WTC11 (cell line): ENCODE data around the gene PTPRN2. TPM values are rescaled to one million over a fixed set of nuclear protein-coding genes. Genes with fewer than 3 reads are reported as not detected.

Experiments used
- ATAC-seq: fragments of 200-7000 bp; cut with Tn5 transposase; 2 replicates; pipeline ENCODE4 v1.10.0; 2021; ENCODE audit warnings: mild to moderate bottlenecking, moderate library complexity
- CTCF ChIA-PET: fragments of 300-600 bp; sonication (Branson Sonifier 250); formaldehyde crosslinking; loops from one replicate; lab custom pipeline; 2021; ENCODE audit warnings: antibody characterized with exemption; lab: Charles Lee
- POLR2A ChIA-PET: fragments of 350-600 bp; sonication (Branson Sonifier 250); formaldehyde crosslinking; loops from one replicate; lab custom pipeline; 2021; ENCODE audit warnings: antibody characterized with exemption; lab: Charles Lee
- DNase-seq: peaks from one replicate; pipeline ENCODE4 v3.0.0; 2021; ENCODE audit warnings: low spot score
- H3K27ac Mint-ChIP-seq: 2 replicates; pipeline ENCODE4 v1.8.0; 2021; ENCODE audit warnings: mixed read lengths
- H3K27me3 Mint-ChIP-seq: 2 replicates; pipeline ENCODE4 v1.8.0; 2021; ENCODE audit warnings: low read depth, mild to moderate bottlenecking, moderate library complexity, mixed read lengths
- H3K36me3 Mint-ChIP-seq: 2 replicates; pipeline ENCODE4 v1.8.0; 2021; ENCODE audit warnings: mixed read lengths
- H3K4me1 Mint-ChIP-seq: 2 replicates; pipeline ENCODE4 v1.8.0; 2022; ENCODE audit warnings: mixed read lengths
- H3K4me3 Mint-ChIP-seq: 2 replicates; pipeline ENCODE4 v1.8.0; 2021; ENCODE audit warnings: mild to moderate bottlenecking, moderate library complexity, mixed read lengths
- H3K9me3 Mint-ChIP-seq: 2 replicates; pipeline ENCODE4 v1.8.0; 2021; ENCODE audit warnings: mixed read lengths
- ELF4 ChIP-seq: sonication (generic); formaldehyde crosslinking; IDR thresholded peaks from 2 replicates; pipeline ENCODE4 v1.8.1; 2022; ENCODE audit warnings: low read depth, mild to moderate bottlenecking, moderate library complexity, missing genetic modification reagents
- EMX1 ChIP-seq: fragments of 250-450 bp; sonication (Bioruptor Pico); IDR thresholded peaks from 2 replicates; pipeline ENCODE4 v1.8.0; 2021; ENCODE audit warnings: mild to moderate bottlenecking
- ETV6 ChIP-seq: sonication (generic); formaldehyde crosslinking; IDR thresholded peaks from 2 replicates; pipeline ENCODE4 v1.8.1; 2022; ENCODE audit warnings: mild to moderate bottlenecking, missing genetic modification reagents
- GRHL2 ChIP-seq: fragments of 250-450 bp; sonication (Bioruptor Pico); IDR thresholded peaks from 2 replicates; pipeline ENCODE4 v1.8.0; 2022; ENCODE audit warnings: mild to moderate bottlenecking, moderate library complexity; ENCODE audit not compliant: insufficient replicate concordance, severe bottlenecking
- JAZF1 ChIP-seq: fragments of 250-450 bp; sonication (Bioruptor Pico); IDR thresholded peaks from 2 replicates; pipeline ENCODE4 v1.9.0; 2021; ENCODE audit warnings: moderate library complexity, mild to moderate bottlenecking, inconsistent platforms
- PRRX2 ChIP-seq: fragments of 250-450 bp; sonication (Bioruptor Pico); IDR thresholded peaks from 2 replicates; pipeline ENCODE4 v1.8.0; 2021; ENCODE audit warnings: mild to moderate bottlenecking
- RORB ChIP-seq: fragments of 250-450 bp; sonication (Bioruptor Pico); IDR thresholded peaks from 2 replicates; pipeline ENCODE4 v1.9.0; 2021; ENCODE audit warnings: mild to moderate bottlenecking
- ZNF138 ChIP-seq: sonication (generic); formaldehyde crosslinking; conservative IDR thresholded peaks from 2 replicates; pipeline ENCODE4 v1.8.1; 2022; ENCODE audit warnings: mild to moderate bottlenecking, moderate library complexity, missing genetic modification reagents
- ZNF317 ChIP-seq: sonication (generic); formaldehyde crosslinking; IDR thresholded peaks from 2 replicates; pipeline ENCODE4 v1.8.1; 2023; ENCODE audit warnings: low read depth, mild to moderate bottlenecking, moderate library complexity, missing genetic modification reagents, borderline replicate concordance
- total RNA-seq: library from RNA; stranded (reverse); gene quantifications from 3 replicates; pipeline ENCODE4 v1.2.3, GENCODE V29; 2021
- TF ChIP-seq, protein P1 (sequence below): sonication (generic); formaldehyde crosslinking; IDR thresholded peaks from 2 replicates; pipeline ENCODE4 v1.8.1; 2022; ENCODE audit warnings: low read depth, mild to moderate bottlenecking, moderate library complexity, missing genetic modification reagents, borderline replicate concordance
- TF ChIP-seq, protein P2 (sequence below): fragments of 250-450 bp; sonication (Bioruptor Pico); IDR thresholded peaks from 2 replicates; pipeline ENCODE4 v1.9.0; 2021; ENCODE audit warnings: mild to moderate bottlenecking, borderline replicate concordance
- TF ChIP-seq, protein P3 (sequence below): sonication (generic); formaldehyde crosslinking; IDR thresholded peaks from 2 replicates; pipeline ENCODE4 v1.8.1; 2023; ENCODE audit warnings: mild to moderate bottlenecking, missing genetic modification reagents
- TF ChIP-seq, protein P4 (sequence below): sonication (generic); formaldehyde crosslinking; IDR thresholded peaks from 2 replicates; pipeline ENCODE4 v1.8.1; 2022; ENCODE audit warnings: mild to moderate bottlenecking, missing genetic modification reagents, moderate library complexity, borderline replicate concordance
- TF ChIP-seq, protein P5 (sequence below): fragments of 250-450 bp; sonication (Bioruptor Pico); IDR thresholded peaks from 2 replicates; pipeline ENCODE4 v1.8.0; 2021; ENCODE audit warnings: mild to moderate bottlenecking

PTPRN2 gene
- total RNA-seq, 1 experiment from 2014 or later, result 4.7 TPM

DNA sequence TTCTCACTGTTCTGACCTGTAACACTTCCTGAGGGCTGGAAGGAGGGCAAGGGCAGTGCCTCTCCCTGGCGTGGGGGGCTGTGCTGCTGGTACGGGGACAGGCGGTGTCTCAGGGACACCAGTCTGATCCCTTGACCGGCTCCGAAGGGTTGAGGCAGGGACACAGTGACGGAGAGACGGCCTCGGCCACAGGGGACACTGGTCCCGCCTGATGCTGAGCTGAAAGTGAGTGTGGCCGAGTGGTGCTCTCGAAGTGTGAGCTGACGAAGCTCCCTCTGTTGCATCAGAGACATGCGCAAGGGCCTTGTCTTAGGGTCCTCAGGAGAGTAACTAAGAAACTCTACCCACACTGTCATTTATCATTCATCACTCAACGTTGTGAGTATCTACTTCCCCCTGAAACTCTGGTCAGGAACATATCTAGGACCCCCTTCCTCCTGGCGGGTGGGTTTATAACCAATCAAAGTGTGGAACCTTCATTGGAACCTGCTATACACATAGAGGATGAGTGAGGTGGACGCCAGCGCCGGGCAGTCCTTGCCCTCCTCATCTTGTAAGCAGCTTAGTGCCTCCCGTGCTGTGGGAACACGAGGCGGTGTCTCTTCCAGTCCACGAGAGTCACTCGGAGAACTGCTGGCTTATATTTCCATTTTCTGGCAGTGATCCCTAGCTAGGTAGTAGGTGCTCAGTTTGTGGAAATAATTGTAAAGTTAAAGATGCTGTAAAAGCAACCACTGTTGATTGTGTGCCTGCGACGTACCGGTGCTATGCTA lies 967.7 kb downstream of the PTPRN2 start:
- DNase-seq (no peak), ATAC-seq (no peak)
- Mint-ChIP-seq H3K27ac (no peak overlapping the region), H3K9me3 (peaks cover 34% of the 10 kb centered on the region), H3K4me3 (no peak overlapping the region), H3K36me3 (peaks cover 26% of the 10 kb centered on the region), H3K27me3 (peaks cover 27% of the 10 kb centered on the region), H3K4me1 (no peaks in the 10 kb centered on the region)
- CTCF ChIA-PET, result no interaction called here
- POLR2A ChIA-PET, result no interaction called here
- TF ChIP-seq ZNF138 (CRISPR knock-in tag) (no peak), GRHL2 (CRISPR knock-in tag) (no peak), ZNF317 (no peak), JAZF1 (CRISPR knock-in tag) (no peak), PRRX2 (CRISPR knock-in tag) (no peak), ETV6 (no peak), ELF4 (CRISPR knock-in tag) (no peak), RORB (CRISPR knock-in tag) (no peak), EMX1 (CRISPR knock-in tag) (no peak)
- TF ChIP-seq, protein P1, sequence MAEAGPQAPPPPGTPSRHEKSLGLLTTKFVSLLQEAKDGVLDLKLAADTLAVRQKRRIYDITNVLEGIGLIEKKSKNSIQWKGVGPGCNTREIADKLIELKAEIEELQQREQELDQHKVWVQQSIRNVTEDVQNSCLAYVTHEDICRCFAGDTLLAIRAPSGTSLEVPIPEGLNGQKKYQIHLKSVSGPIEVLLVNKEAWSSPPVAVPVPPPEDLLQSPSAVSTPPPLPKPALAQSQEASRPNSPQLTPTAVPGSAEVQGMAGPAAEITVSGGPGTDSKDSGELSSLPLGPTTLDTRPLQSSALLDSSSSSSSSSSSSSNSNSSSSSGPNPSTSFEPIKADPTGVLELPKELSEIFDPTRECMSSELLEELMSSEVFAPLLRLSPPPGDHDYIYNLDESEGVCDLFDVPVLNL (CRISPR knock-in tag), result no peak
- TF ChIP-seq, protein P2, sequence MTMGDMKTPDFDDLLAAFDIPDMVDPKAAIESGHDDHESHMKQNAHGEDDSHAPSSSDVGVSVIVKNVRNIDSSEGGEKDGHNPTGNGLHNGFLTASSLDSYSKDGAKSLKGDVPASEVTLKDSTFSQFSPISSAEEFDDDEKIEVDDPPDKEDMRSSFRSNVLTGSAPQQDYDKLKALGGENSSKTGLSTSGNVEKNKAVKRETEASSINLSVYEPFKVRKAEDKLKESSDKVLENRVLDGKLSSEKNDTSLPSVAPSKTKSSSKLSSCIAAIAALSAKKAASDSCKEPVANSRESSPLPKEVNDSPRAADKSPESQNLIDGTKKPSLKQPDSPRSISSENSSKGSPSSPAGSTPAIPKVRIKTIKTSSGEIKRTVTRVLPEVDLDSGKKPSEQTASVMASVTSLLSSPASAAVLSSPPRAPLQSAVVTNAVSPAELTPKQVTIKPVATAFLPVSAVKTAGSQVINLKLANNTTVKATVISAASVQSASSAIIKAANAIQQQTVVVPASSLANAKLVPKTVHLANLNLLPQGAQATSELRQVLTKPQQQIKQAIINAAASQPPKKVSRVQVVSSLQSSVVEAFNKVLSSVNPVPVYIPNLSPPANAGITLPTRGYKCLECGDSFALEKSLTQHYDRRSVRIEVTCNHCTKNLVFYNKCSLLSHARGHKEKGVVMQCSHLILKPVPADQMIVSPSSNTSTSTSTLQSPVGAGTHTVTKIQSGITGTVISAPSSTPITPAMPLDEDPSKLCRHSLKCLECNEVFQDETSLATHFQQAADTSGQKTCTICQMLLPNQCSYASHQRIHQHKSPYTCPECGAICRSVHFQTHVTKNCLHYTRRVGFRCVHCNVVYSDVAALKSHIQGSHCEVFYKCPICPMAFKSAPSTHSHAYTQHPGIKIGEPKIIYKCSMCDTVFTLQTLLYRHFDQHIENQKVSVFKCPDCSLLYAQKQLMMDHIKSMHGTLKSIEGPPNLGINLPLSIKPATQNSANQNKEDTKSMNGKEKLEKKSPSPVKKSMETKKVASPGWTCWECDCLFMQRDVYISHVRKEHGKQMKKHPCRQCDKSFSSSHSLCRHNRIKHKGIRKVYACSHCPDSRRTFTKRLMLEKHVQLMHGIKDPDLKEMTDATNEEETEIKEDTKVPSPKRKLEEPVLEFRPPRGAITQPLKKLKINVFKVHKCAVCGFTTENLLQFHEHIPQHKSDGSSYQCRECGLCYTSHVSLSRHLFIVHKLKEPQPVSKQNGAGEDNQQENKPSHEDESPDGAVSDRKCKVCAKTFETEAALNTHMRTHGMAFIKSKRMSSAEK (CRISPR knock-in tag), result no peak
- TF ChIP-seq, protein P3, sequence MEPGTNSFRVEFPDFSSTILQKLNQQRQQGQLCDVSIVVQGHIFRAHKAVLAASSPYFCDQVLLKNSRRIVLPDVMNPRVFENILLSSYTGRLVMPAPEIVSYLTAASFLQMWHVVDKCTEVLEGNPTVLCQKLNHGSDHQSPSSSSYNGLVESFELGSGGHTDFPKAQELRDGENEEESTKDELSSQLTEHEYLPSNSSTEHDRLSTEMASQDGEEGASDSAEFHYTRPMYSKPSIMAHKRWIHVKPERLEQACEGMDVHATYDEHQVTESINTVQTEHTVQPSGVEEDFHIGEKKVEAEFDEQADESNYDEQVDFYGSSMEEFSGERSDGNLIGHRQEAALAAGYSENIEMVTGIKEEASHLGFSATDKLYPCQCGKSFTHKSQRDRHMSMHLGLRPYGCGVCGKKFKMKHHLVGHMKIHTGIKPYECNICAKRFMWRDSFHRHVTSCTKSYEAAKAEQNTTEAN (CRISPR knock-in tag), result no peak
- TF ChIP-seq, protein P4, sequence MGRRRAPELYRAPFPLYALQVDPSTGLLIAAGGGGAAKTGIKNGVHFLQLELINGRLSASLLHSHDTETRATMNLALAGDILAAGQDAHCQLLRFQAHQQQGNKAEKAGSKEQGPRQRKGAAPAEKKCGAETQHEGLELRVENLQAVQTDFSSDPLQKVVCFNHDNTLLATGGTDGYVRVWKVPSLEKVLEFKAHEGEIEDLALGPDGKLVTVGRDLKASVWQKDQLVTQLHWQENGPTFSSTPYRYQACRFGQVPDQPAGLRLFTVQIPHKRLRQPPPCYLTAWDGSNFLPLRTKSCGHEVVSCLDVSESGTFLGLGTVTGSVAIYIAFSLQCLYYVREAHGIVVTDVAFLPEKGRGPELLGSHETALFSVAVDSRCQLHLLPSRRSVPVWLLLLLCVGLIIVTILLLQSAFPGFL (CRISPR knock-in tag), result no peak
- TF ChIP-seq, protein P5, sequence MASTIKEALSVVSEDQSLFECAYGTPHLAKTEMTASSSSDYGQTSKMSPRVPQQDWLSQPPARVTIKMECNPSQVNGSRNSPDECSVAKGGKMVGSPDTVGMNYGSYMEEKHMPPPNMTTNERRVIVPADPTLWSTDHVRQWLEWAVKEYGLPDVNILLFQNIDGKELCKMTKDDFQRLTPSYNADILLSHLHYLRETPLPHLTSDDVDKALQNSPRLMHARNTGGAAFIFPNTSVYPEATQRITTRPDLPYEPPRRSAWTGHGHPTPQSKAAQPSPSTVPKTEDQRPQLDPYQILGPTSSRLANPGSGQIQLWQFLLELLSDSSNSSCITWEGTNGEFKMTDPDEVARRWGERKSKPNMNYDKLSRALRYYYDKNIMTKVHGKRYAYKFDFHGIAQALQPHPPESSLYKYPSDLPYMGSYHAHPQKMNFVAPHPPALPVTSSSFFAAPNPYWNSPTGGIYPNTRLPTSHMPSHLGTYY (CRISPR knock-in tag), result no peak
